Astrocyte of the hippocampus (primary cell): ENCODE measurements around the gene ATG5.
"Not testable (repeated sequence)": the region's sequence is repeated elsewhere in the genome, so short reads cannot be mapped to it uniquely, and the experiment has no call there.

Experiments
- DNase-seq: peaks from one replicate; pipeline ENCODE4 v3.0.0; 2011; ENCODE audit warnings: low read depth, low spot score

The ATG5 gene

DNA sequence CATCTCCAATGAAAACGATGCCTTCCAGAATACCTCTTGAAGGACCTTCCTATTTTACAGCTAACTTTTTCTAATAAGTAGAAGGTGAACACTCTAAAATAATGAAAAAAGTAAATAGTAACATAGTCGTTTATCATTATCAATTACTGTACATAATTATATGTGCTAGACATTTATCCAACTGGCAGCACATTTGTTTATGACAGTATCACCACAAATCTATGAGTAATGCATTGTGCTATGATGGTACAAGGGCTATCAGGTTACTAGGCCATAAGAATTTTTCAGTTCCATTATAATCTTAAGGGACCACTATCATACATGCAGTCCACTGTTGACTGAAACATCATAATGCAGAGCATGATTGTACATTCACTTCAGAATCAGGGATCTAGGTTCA, 68.4 kb downstream of the ATG5 start:
- no peak for DNase-seq

DNA sequence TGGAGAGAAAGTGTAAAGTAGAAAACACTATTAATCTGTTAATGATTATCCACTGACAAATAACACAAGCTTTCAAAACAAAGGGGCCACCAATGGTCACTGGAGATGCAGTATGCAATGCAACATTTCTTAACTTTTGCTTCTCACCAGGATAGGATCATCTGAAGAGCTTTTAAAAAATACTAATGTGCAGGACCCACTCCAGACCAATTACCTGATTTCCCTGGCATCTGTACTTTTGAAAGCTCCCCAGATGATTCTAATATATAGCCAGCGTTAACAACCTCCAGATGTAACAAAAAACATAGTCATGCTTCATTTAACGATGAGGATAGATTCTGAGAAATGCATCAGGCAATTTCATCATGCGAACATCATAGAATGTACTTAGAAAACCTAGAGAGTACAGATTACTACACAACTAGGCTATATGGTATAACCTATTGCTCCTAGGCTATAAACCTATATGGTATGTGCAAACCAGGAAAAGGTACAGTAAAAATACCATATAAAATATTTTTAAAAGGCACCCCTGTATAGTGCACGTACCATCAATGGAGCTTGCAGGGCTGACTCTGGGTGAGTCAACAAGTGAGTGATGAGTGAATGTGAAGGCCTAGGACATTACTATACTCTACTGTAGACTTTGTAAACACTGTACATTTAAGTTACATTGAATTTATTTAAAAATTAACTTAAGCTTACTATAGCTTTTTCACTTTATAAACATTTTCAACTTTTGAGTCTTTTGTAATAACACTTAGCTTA, 69.2 kb downstream of the ATG5 start:
- DNase-seq, result no peak

GRCh38 chr6:106255306-106255705, 70.3 kb downstream of the ATG5 start:
- no peak for DNase-seq

GRCh38 chr6:106254636-106255035, 70.9 kb downstream of the ATG5 start:
- peak; percentile 51 for DNase-seq

- DNase-seq, result peak; percentile 45
Measured at GRCh38 chr6:106253731-106254130, 71.8 kb downstream of the ATG5 start.

- peak; percentile 78 for DNase-seq
Measured at GRCh38 chr6:106253172-106253571, 72.4 kb downstream of the ATG5 start.

DNA sequence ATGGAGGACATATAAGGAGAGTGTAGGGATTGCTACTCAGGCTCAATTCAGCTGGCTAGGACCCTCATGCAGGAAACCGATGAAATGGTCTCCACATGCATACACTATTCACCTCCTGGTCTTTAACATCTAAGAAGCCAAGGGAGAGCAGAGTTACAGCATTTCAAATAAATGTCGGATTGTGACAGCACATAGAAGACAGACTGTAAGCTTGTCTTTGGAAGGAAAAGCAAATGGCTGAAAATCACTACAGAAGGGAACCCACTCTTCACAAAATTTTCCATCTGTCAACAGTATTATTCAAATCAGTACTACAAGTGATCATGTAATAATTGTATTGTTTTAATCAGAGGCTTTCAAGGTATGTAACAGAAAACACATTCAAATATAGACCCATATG, 72.9 kb downstream of the ATG5 start:
- peak; percentile 6 for DNase-seq

DNA sequence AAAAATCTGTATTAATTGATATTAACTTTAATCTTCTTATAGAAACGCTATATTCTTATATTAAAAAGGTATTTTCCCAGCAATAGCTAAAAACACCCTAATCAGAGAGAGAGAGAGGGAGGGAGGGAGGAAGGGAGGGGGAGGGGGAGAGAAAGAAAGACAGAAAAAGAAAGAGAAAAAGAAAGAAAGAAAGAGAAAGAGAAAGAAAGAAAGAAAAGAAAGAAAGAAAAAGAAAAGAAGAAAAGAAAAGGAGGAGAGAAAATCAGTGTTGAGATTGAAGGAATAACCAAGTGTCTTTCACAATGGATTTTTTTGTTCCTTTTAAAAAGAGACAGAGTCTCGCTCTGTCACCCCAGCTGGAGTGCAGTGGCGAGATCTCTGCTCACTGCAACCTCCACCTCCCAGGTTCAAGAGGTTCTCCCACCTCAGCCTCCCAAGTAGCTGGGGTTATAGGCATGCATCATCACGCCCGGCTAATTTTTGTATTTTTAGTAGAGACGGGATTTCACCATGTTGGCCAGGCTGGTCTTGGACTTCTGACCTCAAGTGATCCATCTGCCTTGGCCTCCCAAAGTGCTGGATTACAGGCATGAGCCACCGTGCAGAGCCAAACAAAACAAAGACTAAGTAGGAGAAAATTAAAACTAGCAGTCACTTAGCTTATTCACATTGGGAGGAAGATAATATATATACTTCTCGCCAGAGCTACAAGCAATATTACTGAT, 73.9 kb downstream of the ATG5 start:
- peak; percentile 42 for DNase-seq

DNA sequence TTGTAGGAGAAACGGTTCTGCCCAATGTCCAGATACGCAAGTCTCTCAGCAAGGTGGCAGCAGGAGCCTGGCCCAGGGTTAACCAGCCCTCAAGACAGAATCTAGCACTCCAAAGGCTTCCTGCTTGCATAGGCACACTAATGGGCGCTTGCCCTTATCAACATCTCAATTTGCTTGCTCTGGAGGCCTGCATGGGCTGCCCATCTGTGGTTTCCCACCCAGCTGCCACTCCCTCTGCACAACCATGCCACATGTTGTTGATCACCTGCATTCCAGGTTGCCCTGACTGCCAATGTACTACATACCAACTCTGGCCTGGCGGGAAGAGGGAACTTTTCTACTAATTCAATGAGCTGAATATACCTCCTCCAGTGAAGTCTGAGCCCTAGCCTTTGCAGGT, 74.6 kb downstream of the ATG5 start:
- DNase-seq, result no peak

DNA sequence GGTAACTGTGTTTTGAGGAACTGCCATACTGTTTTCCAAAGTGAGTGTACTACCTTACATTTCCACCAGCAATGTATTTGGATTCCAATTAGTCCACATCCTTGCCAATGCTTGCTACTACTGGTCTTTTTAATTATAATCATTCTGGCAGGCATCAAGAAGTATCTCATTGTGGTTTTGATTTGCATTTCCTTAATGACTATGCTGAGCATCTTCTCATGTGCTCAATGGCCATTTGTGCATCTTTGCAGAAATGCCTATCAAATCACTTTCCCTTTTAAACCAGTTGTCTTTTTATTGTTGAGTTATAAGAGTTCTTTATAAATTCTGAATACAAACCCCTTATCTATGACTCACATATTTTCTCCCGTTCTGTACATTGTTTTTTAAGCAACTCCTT, 75.9 kb downstream of the ATG5 start:
- no peak for DNase-seq

DNA sequence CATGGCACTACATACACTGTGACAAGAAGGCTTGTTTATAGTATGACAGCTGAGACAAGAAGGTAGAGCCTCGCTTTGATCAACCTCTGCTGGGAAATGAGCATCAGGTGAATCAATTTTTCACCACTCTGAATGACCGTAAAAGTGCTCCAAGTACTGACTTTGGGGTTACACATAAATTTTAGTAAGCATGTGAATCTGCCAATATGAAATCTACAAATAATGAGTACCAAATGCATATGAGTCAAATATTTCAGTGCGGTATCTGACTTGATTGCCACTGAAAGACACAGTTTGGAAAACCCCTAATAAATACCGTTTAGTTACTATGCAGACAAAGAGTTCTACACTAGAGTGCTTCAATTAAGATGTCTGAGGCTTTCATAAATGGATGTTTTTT, 77.8 kb downstream of the ATG5 start:
- no peak for DNase-seq

DNA sequence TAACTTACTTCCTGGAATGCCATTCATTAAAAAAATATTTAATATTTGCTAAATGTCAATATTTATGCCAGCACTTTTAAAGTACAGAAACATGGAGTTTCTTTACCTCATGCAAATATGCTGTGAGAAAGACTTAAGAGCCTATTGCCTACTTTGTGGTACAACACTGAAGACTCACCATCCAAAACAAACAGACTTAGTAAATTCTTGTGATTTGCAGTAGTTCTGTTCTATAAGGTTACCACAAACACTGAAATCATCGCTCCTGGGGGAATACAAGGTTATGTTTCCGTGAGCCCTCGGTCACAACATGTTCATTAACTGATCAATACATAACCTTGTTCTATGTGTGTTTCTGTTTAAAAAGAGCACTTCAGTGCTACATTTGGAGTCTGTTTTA, 78.3 kb downstream of the ATG5 start:
- DNase-seq, result peak; percentile 63

DNA sequence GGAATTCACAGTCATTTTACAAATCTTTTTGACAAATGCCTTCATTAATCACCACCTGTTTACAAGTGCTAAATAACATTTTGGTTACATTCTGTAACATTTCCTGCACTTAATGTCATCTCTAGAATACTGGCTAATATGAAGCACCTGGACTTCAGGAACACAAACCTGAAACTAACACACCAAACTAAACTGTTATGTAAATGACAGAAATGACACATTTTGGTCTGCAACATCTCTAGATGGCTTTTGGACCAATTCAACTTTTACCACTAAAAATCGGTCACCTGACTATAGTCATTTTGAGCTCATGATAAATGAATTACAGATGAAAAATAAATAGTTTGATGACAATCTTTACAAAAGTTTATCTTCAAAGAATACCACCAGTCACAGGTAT, 80.6 kb downstream of the ATG5 start:
- DNase-seq, result no peak

GRCh38 chr6:106244521-106244920, 81.0 kb downstream of the ATG5 start:
- DNase-seq, result no peak

DNA sequence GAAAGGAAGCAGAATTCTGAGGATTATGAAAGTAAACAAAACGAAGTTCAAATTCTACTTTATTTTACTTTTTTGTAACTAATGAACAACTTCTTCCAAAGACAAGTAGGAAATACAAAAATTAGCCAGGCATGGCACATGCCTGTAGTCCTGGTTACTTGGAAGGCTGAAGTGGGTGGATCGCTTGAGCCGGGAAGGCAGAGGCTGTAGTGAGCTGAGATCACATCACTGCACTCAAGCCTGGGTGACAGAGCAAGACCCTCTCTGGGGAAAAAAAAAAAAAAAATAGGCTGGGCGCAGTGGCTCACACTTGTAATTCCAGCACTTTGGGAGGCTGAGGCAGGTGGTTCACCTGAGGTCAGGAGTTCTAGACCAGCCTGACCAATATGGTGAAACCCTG, 82.3 kb downstream of the ATG5 start:
- DNase-seq, result no peak

DNA sequence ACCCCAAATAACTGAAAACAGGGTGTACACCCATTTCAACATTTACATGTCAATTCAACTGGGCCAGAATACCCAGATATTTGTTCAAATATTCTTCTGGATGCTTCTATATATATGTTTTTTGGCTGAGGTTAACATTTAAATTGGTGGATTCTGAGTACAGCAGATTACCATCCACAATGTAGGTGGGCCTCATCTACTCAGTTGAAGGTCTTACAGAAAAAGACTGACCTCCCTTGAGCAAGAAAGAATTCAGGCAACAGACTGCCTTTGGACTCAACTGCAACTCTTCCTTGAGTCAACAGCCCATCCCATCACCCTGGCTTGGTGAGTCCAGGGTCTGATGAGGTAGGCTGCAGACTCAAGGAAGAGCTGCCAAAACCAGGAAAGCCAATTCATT, 84.1 kb downstream of the ATG5 start:
- DNase-seq, result no peak

DNA sequence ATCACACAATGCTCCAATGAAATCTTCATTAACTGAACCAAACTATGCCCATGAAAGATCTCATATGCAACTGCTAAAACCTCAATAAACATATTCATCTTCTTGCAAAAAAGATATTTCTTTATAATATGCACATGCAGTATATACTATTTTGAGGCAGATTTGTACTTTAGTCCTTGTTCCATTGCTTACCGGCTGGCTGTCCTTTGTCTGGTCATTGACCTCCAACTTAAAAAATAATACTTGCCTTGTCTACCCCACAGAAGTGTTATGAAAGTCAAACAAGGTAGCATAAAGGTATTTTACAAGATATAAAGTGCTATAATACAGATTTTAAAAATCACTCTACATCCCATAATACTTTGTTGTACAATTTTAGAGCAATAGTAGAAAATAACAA, 88.3 kb downstream of the ATG5 start:
- no peak for DNase-seq

DNA sequence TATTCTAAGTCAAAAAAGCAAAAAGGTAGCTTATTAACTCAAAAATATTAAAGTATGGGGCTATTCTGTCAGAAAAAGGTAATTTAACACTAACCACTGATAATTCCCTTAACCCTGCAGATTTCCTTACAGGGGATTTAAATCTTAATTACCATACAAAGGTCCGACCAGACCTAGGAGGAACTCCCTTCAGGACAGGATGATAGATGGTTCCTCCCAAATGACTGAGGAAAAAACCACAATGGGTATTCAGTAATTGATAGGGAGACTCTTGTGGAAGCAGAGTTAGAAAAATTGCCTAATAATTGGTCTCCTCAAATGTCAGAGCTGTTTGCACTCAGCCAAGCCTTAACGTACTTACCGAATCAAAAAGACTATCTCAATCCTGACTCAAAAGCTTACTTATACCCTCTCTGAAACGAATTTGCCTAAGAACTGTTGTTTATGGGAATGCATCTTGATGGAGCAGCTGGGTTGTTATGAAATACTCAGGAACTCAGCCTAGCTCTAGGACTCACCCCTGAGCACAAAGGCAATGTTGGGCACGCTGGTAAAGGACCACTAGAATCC, 95.6 kb downstream of the ATG5 start:
- not testable (repeated sequence) for DNase-seq

DNA sequence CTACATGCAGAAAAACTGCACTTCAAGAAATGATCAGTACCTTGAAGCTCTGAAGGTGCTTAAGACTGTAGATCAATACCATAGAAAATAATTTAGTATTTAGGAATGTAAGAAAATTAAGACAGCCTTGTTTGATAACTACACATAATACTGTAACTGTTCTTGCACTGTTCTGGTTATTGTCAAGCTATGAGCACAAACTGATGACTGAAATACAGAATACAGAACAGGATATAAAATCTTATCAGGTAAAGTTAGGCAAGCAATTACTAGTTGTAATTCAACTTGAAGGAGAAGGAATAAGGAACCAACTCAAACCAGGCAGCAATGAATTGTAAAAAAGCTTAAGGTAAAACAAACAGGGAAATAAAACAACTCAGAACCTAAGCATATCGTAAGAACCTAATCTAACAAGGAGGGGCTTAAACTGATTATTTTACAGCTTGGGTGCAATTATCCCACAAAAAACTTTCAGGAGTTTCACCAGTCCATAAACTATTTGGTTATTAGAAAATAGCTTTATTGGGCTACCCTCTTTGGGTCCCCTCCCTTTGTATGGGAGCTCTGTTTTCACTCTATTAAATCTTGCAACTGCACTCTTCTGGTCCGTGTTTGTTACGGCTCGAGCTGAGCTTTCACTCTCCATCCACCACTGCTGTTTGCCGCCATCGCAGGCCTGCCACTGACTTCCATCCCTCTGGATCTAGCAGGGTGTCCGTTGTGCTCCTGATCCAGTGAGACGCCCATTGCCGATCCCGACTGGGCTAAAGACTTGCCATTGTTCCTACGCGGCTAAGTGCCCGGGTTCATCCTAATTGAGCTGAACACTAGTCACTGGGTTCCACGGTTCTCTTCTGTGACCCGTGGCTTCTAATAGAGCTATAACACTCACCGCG, 97.7 kb downstream of the ATG5 start:
- DNase-seq, result no peak

DNA sequence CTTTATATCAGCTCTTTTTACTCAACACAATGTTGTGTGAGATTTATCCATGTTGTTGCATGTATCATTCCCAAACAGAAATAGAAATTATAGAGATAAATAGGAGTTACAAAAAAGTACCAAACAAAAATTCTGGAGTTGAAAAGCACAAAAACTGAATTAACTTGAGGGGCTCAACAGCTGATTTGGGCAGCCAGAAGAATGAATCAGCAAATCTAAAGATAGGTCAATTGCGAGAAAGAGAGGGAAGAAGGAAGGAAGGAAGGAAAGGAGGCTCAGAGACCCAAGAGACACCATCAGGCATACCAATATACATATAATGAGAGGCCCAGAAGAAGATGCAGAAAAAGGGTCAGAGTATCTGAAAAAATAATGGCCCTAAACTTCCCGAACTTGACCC, 98.9 kb downstream of the ATG5 start:
- DNase-seq, result no peak

DNA sequence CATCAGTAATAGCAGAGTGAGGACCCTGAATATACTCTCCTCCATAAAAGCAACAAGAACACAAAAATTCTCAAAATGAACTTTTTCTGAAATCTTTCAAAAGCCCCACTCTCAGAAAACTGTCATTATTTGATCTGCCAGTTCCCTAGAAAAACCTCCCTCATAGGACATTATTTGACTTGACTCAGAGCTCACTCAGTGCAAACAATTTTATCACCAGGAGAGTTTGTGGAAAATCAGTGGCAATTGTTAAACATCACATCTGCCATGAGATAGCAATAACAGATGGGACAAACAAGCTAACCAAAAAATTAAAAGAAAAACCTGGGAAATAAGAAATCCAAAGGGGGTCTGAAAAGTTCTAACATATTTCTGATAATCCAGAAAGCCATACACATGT, 100.0 kb downstream of the ATG5 start:
- no peak for DNase-seq
